GM23338 (cell line): ENCODE data around the gene RASGRP1. TPM values are rescaled to one million over a fixed set of nuclear protein-coding genes. Genes with fewer than 3 reads are reported as not detected.

Experiments
- ATAC-seq: fragments of 200-7000 bp; cut with Tn5 transposase; 3 replicates; pipeline ENCODE4 v1.9.1; 2020
- DNase-seq: peaks from one replicate; pipeline ENCODE4 v3.0.0-alpha.2; 2015; ENCODE audit warnings: low spot score
- H2AFZ ChIP-seq: fragments of 200-600 bp; sonication (generic); 2 replicates; pipeline ENCODE4 v1.8.0; 2016; ENCODE audit warnings: antibody characterized with exemption, mild to moderate bottlenecking, moderate library complexity
- H3F3A ChIP-seq: fragments of 200-600 bp; sonication (generic); replicated peaks from 2 replicates; pipeline ENCODE4 v1.8.0; 2017; ENCODE audit warnings: antibody characterized with exemption, mixed run types, low read depth
- H3K27ac ChIP-seq: fragments of 200-600 bp; sonication (generic); 2 replicates; pipeline ENCODE4 v1.6.1; 2016; ENCODE audit warnings: low read depth
- H3K27me3 ChIP-seq: fragments of 200-600 bp; sonication (generic); 2 replicates; pipeline ENCODE4 v1.8.0; 2016; ENCODE audit warnings: mild to moderate bottlenecking, mixed run types, moderate library complexity; ENCODE audit not compliant: insufficient read depth
- H3K36me3 ChIP-seq: fragments of 200-600 bp; sonication (generic); 2 replicates; pipeline ENCODE4 v1.8.0; 2016; ENCODE audit warnings: mild to moderate bottlenecking; ENCODE audit not compliant: insufficient read depth
- H3K4me1 ChIP-seq: fragments of 200-600 bp; sonication (generic); 2 replicates; pipeline ENCODE4 v1.8.0; 2016; ENCODE audit warnings: mild to moderate bottlenecking, moderate library complexity; ENCODE audit not compliant: insufficient read depth
- H3K4me2 ChIP-seq: fragments of 200-600 bp; sonication (generic); 2 replicates; pipeline ENCODE4 v1.7.1; 2017; ENCODE audit warnings: mixed run types
- H3K4me3 ChIP-seq: fragments of 200-600 bp; sonication (generic); 2 replicates; pipeline ENCODE4 v1.6.1; 2016; ENCODE audit warnings: mixed run types
- H3K79me2 ChIP-seq: fragments of 200-600 bp; sonication (generic); replicated peaks from 2 replicates; pipeline ENCODE4 v1.8.0; 2017; ENCODE audit warnings: mild to moderate bottlenecking; ENCODE audit not compliant: insufficient read depth
- H3K9me2 ChIP-seq: fragments of 200-600 bp; sonication (generic); 2 replicates; pipeline ENCODE4 v1.8.0; 2017; ENCODE audit not compliant: insufficient read depth
- H4K20me1 ChIP-seq: fragments of 200-600 bp; sonication (generic); replicated peaks from 2 replicates; pipeline ENCODE4 v1.8.0; 2017; ENCODE audit warnings: mild to moderate bottlenecking; ENCODE audit not compliant: insufficient read depth
- H3K27ac Mint-ChIP-seq: 2 replicates; pipeline ENCODE4 v1.8.0; 2020; ENCODE audit warnings: inconsistent platforms, mild to moderate bottlenecking, moderate library complexity, mixed read lengths
- H3K27me3 Mint-ChIP-seq: 3 replicates; pipeline ENCODE4 v1.8.0; 2022; ENCODE audit warnings: low read depth, mild to moderate bottlenecking, moderate library complexity, mixed read lengths, inconsistent platforms; ENCODE audit not compliant: insufficient read depth, poor library complexity
- H3K36me3 Mint-ChIP-seq: 3 replicates; pipeline ENCODE4 v1.8.0; 2021; ENCODE audit warnings: low read depth, mild to moderate bottlenecking, inconsistent platforms, moderate library complexity, mixed read lengths
- H3K4me1 Mint-ChIP-seq: 3 replicates; pipeline ENCODE4 v1.8.0; 2020; ENCODE audit warnings: mild to moderate bottlenecking, inconsistent platforms, mixed read lengths
- H3K4me3 Mint-ChIP-seq: 3 replicates; pipeline ENCODE4 v1.8.0; 2021; ENCODE audit warnings: moderate library complexity, mild to moderate bottlenecking, inconsistent platforms, mixed read lengths
- H3K9me3 Mint-ChIP-seq: 3 replicates; pipeline ENCODE4 v1.8.0; 2020; ENCODE audit warnings: moderate library complexity, mild to moderate bottlenecking, inconsistent platforms, mixed read lengths
- CTCF ChIP-seq, 2 experiments: fragments of 200-600 bp in 1 of 2; sonication (generic) in 1 of 2; conservative IDR thresholded peaks; 2 replicates each; pipeline versions ENCODE4 v1.5.1 to v1.6.1; 2016 to 2017; ENCODE audit warnings: antibody characterized with exemption in 2 of 2, low read depth in 2 of 2, mild to moderate bottlenecking in 2 of 2, moderate library complexity in 1 of 2
- EZH2 ChIP-seq: fragments of 200-600 bp; sonication (generic); IDR thresholded peaks from one replicate; pipeline ENCODE4 v1.8.0; 2017; ENCODE audit warnings: antibody characterized with exemption, mild to moderate bottlenecking, low read depth; ENCODE audit not compliant: unreplicated experiment
- NANOG ChIP-seq: IDR thresholded peaks from 2 replicates; pipeline ENCODE4 v1.6.1; 2016; ENCODE audit warnings: antibody characterized with exemption, borderline replicate concordance
- REST ChIP-seq: IDR thresholded peaks from one replicate; pipeline ENCODE4 v1.6.1; 2018; ENCODE audit warnings: antibody characterized with exemption; ENCODE audit not compliant: unreplicated experiment
- ZNF331 ChIP-seq: fragments of 250-450 bp; sonication (Bioruptor Pico); IDR thresholded peaks from 2 replicates; pipeline ENCODE4 v1.5.0; 2020; ENCODE audit warnings: low read depth, mild to moderate bottlenecking, moderate library complexity
- ZNF462 ChIP-seq: fragments of 250-450 bp; sonication (Bioruptor Pico); IDR thresholded peaks from 2 replicates; pipeline ENCODE4 v1.5.0; 2020; ENCODE audit warnings: mild to moderate bottlenecking, moderate library complexity
- polyA plus RNA-seq: library from polyadenylated mRNA; unstranded; fragments of >200 nt; fragmentation: Nextera tagmentation; extraction: Ambion mirVana; gene quantifications from 2 replicates; pipeline ENCODE4 v1.2.1, GENCODE V29; 2016
- total RNA-seq: library from RNA; depleted of rRNA; stranded (reverse); fragments of >200 nt; shearing (Covaris generic); gene quantifications from 2 replicates; pipeline ENCODE4 v1.2.3, GENCODE V29; 2014

Gene RASGRP1
- total and polyA plus RNA-seq, 2 experiments from 2014 or later, result 1.1 to 1.2 TPM

- no peaks in the 10 kb centered on the region for H3K9me3 Mint-ChIP-seq
- H3K36me3 ChIP-seq, result no peaks in the 10 kb centered on the region
- H3K4me3 Mint-ChIP-seq, result no peak overlapping the region
- TF ChIP-seq NANOG, result no peak
- H3K27ac Mint-ChIP-seq, result no peak overlapping the region
- ATAC-seq, result no peak
- H3K27me3 Mint-ChIP-seq, result peaks cover 1% of the 10 kb centered on the region
- H3K27me3 ChIP-seq, result no peaks in the 10 kb centered on the region
- no peaks in the 10 kb centered on the region for H3K4me1 ChIP-seq
- no peaks in the 10 kb centered on the region for H3F3A ChIP-seq
- no peaks in the 10 kb centered on the region for H3K36me3 Mint-ChIP-seq
- H3K4me3 ChIP-seq, result no peak overlapping the region
- peaks cover 2% of the 10 kb centered on the region for H3K4me1 Mint-ChIP-seq
- no peak for DNase-seq
- H2AFZ ChIP-seq, result no peak overlapping the region
- no peak overlapping the region for H3K27ac ChIP-seq
- peaks cover 19% of the 10 kb centered on the region for H3K9me2 ChIP-seq
- no peak overlapping the region for H3K4me2 ChIP-seq
- H3K79me2 ChIP-seq, result no peaks in the 10 kb centered on the region
- no peaks in the 10 kb centered on the region for H4K20me1 ChIP-seq
These were observed 31.9 kb downstream of the RASGRP1 start for GRCh38 chr15:38532728-38533127.

- H3K9me3 Mint-ChIP-seq, result no peaks in the 10 kb centered on the region
- TF ChIP-seq REST (no peak), ZNF462 (CRISPR knock-in tag) (no peak), ZNF331 (CRISPR knock-in tag) (no peak), EZH2 (no peak), CTCF (conservative IDR thresholded peaks at IDR 0.05; ENCODE audit: low read depth in 2 of 2) (no peak)
- H2AFZ ChIP-seq, result no peak overlapping the region
- no peak overlapping the region for H3K4me3 Mint-ChIP-seq
- peaks cover 1% of the 10 kb centered on the region for H3K27me3 Mint-ChIP-seq
- peaks cover 19% of the 10 kb centered on the region for H3K9me2 ChIP-seq
- H3K27me3 ChIP-seq, result no peaks in the 10 kb centered on the region
- H3K36me3 Mint-ChIP-seq, result no peaks in the 10 kb centered on the region
- no peaks in the 10 kb centered on the region for H3K79me2 ChIP-seq
- H3K36me3 ChIP-seq, result no peaks in the 10 kb centered on the region
- no peak overlapping the region for H3K4me3 ChIP-seq
- no peak overlapping the region for H3K27ac ChIP-seq
- H3K4me2 ChIP-seq, result no peak overlapping the region
- no peak for DNase-seq
- peaks cover 4% of the 10 kb centered on the region for H3K4me1 Mint-ChIP-seq
- H3K27ac Mint-ChIP-seq, result no peak overlapping the region
- no peak for ATAC-seq
- no peaks in the 10 kb centered on the region for H3F3A ChIP-seq
- H4K20me1 ChIP-seq, result no peaks in the 10 kb centered on the region
- no peaks in the 10 kb centered on the region for H3K4me1 ChIP-seq
These were observed 33.1 kb downstream of the RASGRP1 start for GRCh38 chr15:38531509-38531908.
